CD14-positive monocyte (primary cell): ENCODE results near the gene EVA1C. TPM values are rescaled to one million over a fixed set of nuclear protein-coding genes. Genes with fewer than 3 reads are reported as not detected.

Experiments used
- DNase-seq, 3 donors: peaks; one replicate each; pipeline ENCODE4 v3.0.0-alpha.2; 2011 to 2022
- H2AFZ ChIP-seq: 2 replicates; pipeline ENCODE4 v1.6.0; 2012; ENCODE audit warnings: mild to moderate bottlenecking, low read depth, low read length, inconsistent platforms; ENCODE audit not compliant: insufficient read depth, poor library complexity, severe bottlenecking
- H3K27ac ChIP-seq, 2 donors: 1 replicate in 1 of 2; 2 replicates in 1 of 2; pipeline ENCODE4 v1.5.1; 2012 to 2013; ENCODE audit warnings: low read length in 2 of 2, control low read depth in 1 of 2, inconsistent platforms in 1 of 2, low read depth in 1 of 2, mild to moderate bottlenecking in 1 of 2
- H3K27me3 ChIP-seq, 2 donors: one replicate each; pipeline versions ENCODE4 v1.6.0 to v1.6.1; 2011 to 2013; ENCODE audit warnings: low read length in 2 of 2; ENCODE audit not compliant: control insufficient read depth in 2 of 2, insufficient read depth in 2 of 2
- H3K36me3 ChIP-seq, 2 donors: replicated peaks in 1 of 2; 1 replicate in 1 of 2; 2 replicates in 1 of 2; pipeline versions ENCODE4 v1.5.1 to v1.6.1; 2012 to 2013; ENCODE audit warnings: low read length in 2 of 2, control low read depth in 1 of 2, inconsistent platforms in 1 of 2, mild to moderate bottlenecking in 1 of 2; ENCODE audit not compliant: insufficient read depth in 2 of 2, control insufficient read depth in 1 of 2
- H3K4me1 ChIP-seq, 2 donors: 1 replicate in 1 of 2; 2 replicates in 1 of 2; pipeline versions ENCODE4 v1.5.1 to v1.6.1; 2012 to 2013; ENCODE audit warnings: low read length in 2 of 2, control low read depth in 1 of 2, inconsistent platforms in 1 of 2, mild to moderate bottlenecking in 1 of 2, moderate library complexity in 1 of 2; ENCODE audit not compliant: insufficient read depth in 2 of 2, control insufficient read depth in 1 of 2
- H3K4me2 ChIP-seq: replicated peaks from 2 replicates; pipeline ENCODE3; 2012; ENCODE audit warnings: low read length, moderate library complexity, mild to moderate bottlenecking; ENCODE audit not compliant: poor library complexity, severe bottlenecking; ENCODE audit errors: extremely low read depth
- H3K4me3 ChIP-seq, 3 experiments: fragments of 200-600 bp in 1 of 3; sonication (generic) in 1 of 3; replicated peaks in 1 of 3; 1 replicate in 2 of 3; 2 replicates in 1 of 3; pipeline ENCODE4 v1.5.1; 2011 to 2013; ENCODE audit warnings: low read length in 3 of 3, mild to moderate bottlenecking in 3 of 3, control low read depth in 2 of 3, low read depth in 2 of 3, inconsistent platforms in 1 of 3, moderate library complexity in 1 of 3
- H3K79me2 ChIP-seq: 2 replicates; pipeline ENCODE4 v1.6.0; 2012; ENCODE audit warnings: mild to moderate bottlenecking, control low read depth, inconsistent platforms, low read length, moderate library complexity; ENCODE audit not compliant: insufficient read depth
- H3K9ac ChIP-seq: 2 replicates; pipeline ENCODE4 v1.6.0; 2017; ENCODE audit warnings: low read length, mild to moderate bottlenecking; ENCODE audit not compliant: insufficient read depth, poor library complexity, severe bottlenecking
- H3K9me3 ChIP-seq, 2 donors: replicated peaks in 1 of 2; 1 replicate in 1 of 2; 2 replicates in 1 of 2; pipeline versions ENCODE4 v1.5.1 to v1.6.1; 2012 to 2013; ENCODE audit warnings: low read length in 2 of 2, control low read depth in 1 of 2; ENCODE audit not compliant: control insufficient read depth in 1 of 2, insufficient read depth in 1 of 2
- H4K20me1 ChIP-seq: 2 replicates; pipeline ENCODE4 v1.6.0; 2012; ENCODE audit warnings: mild to moderate bottlenecking, low read length, control low read depth, moderate library complexity; ENCODE audit not compliant: insufficient read depth
- H3K27ac Mint-ChIP-seq, 7 donors: one replicate each; pipeline ENCODE4 v1.8.0; 2020; ENCODE audit warnings: mild to moderate bottlenecking in 7 of 7, mixed read lengths in 7 of 7, moderate library complexity in 6 of 7, inconsistent platforms in 2 of 7
- H3K27me3 Mint-ChIP-seq, 3 donors: one replicate each; pipeline ENCODE4 v1.8.0; 2021 to 2022; ENCODE audit warnings: low read depth in 3 of 3, mild to moderate bottlenecking in 3 of 3, mixed read lengths in 3 of 3, moderate library complexity in 3 of 3, inconsistent platforms in 1 of 3
- H3K36me3 Mint-ChIP-seq, 2 donors: one replicate each; pipeline ENCODE4 v1.8.0; 2020; ENCODE audit warnings: mixed read lengths in 2 of 2, inconsistent platforms in 1 of 2, mild to moderate bottlenecking in 1 of 2
- H3K4me1 Mint-ChIP-seq: one replicate; pipeline ENCODE4 v1.8.0; 2020; ENCODE audit warnings: mild to moderate bottlenecking, mixed read lengths
- H3K4me3 Mint-ChIP-seq, 2 donors: one replicate each; pipeline ENCODE4 v1.8.0; 2020; ENCODE audit warnings: mild to moderate bottlenecking in 2 of 2, mixed read lengths in 2 of 2, moderate library complexity in 1 of 2
- H3K9me3 Mint-ChIP-seq, 7 donors: one replicate each; pipeline ENCODE4 v1.8.0; 2020 to 2022; ENCODE audit warnings: mixed read lengths in 7 of 7, mild to moderate bottlenecking in 6 of 7, moderate library complexity in 6 of 7, inconsistent platforms in 2 of 7
- CTCF ChIP-seq: fragments of 200-600 bp; IDR thresholded peaks from one replicate; pipeline ENCODE4 v1.8.0; 2022; ENCODE audit warnings: antibody characterized with exemption, mild to moderate bottlenecking
- WGBS: methylation state at CpG from one replicate; pipeline ENCODE4 v1.1.5; 2013; ENCODE audit warnings: missing lambda C conversion rate; ENCODE audit not compliant: insufficient coverage; 5-methylcytosine and 5-hydroxymethylcytosine counted together
- intact Hi-C, 2 donors: fragments of 100-400 bp; cut with micrococcal nuclease; formaldehyde crosslinking; loops; one replicate each; pipeline versions ENCODE4 v1.15.0 to v1.15.1; 2023
- polyA plus RNA-seq, 3 donors: library from polyadenylated mRNA; depleted of rRNA in 1 of 3; unstranded in 2 of 3; stranded (reverse) in 1 of 3; fragments of 300-500 nt in 2 of 3; fragments of >200 nt in 1 of 3; fragmentation: Illumina TruSeq in 2 of 3; gene quantifications; 1 replicate in 2 of 3; 2 replicates in 1 of 3; pipeline ENCODE4 v1.2.3, GENCODE V29; 2012 to 2021

The EVA1C gene
- polyA plus RNA-seq, 3 donors: 0.37 to 0.73 (median 0.63) TPM

GRCh38 chr21:32475162-32475812, 62.8 kb downstream of the EVA1C start:
- Histone ChIP-seq H3K4me1 (no peaks in the 10 kb centered on the region), H2AFZ (no peak overlapping the region), H3K9ac (no peak overlapping the region), H3K79me2 (no peaks in the 10 kb centered on the region), H3K27ac (no peak overlapping the region), H4K20me1 (no peaks in the 10 kb centered on the region), H3K4me3 (no peak overlapping the region), H3K27me3 (no peaks in the 10 kb centered on the region), H3K36me3 (no peaks in the 10 kb centered on the region), H3K9me3 (no peaks in the 10 kb centered on the region), H3K4me2 (no peak overlapping the region)
- Mint-ChIP-seq H3K27me3 (peaks cover 0 to 1% (median 0%) of the 10 kb centered on the region in 3 donors), H3K9me3 (peaks cover 0 to 2% (median 0%) of the 10 kb centered on the region in 7 donors), H3K4me3 (no peak overlapping the region), H3K36me3 (no peaks in the 10 kb centered on the region), H3K27ac (no peak overlapping the region), H3K4me1 (no peaks in the 10 kb centered on the region)
- intact Hi-C loops: no loop called here
- no peak for TF ChIP-seq CTCF
- no peak for DNase-seq
- WGBS: no CpG with 5 or more reads among the region's 9 CpGs

GRCh38 chr21:32476661-32477423, 64.3 kb downstream of the EVA1C start:
- no peak for DNase-seq
- Histone ChIP-seq H3K4me2 (no peak overlapping the region), H3K79me2 (no peaks in the 10 kb centered on the region), H3K4me1 (no peaks in the 10 kb centered on the region), H3K9me3 (no peaks in the 10 kb centered on the region), H2AFZ (no peak overlapping the region), H3K27me3 (no peaks in the 10 kb centered on the region), H3K9ac (no peak overlapping the region), H4K20me1 (no peaks in the 10 kb centered on the region), H3K36me3 (no peaks in the 10 kb centered on the region), H3K27ac (no peak overlapping the region), H3K4me3 (no peak overlapping the region)
- Mint-ChIP-seq H3K4me3 (no peak overlapping the region), H3K9me3 (peaks cover 0 to 2% (median 0%) of the 10 kb centered on the region in 7 donors), H3K36me3 (no peaks in the 10 kb centered on the region), H3K27me3 (no peaks in the 10 kb centered on the region), H3K4me1 (no peaks in the 10 kb centered on the region), H3K27ac (no peak overlapping the region)
- intact Hi-C loops: no loop called here
- no peak for TF ChIP-seq CTCF
- 100% methylated on average over 1 of the region's 13 CpGs for WGBS
